Astrocyte of the hippocampus (primary cell): ENCODE measurements around the gene SAMHD1.
"Not testable (repeated sequence)": the region's sequence is repeated elsewhere in the genome, so short reads cannot be mapped to it uniquely, and the experiment has no call there.

ENCODE experiments used
- DNase-seq: peaks from one replicate; pipeline ENCODE4 v3.0.0; 2011; ENCODE audit warnings: low read depth, low spot score

SAMHD1 gene

GRCh38 chr20:36956016-36956415 lies 4.5 kb upstream of the SAMHD1 start:
- DNase-seq, result no peak

GRCh38 chr20:36951979-36952738 lies 651 bp upstream of the SAMHD1 start:
- DNase-seq, result no peak

- DNase-seq, result peak; percentile 47
Observed at GRCh38 chr20:36950414-36951197, 902 bp downstream of the SAMHD1 start.

- DNase-seq, result no peak
Observed at GRCh38 chr20:36941401-36941835, 10.1 kb downstream of the SAMHD1 start.

GRCh38 chr20:36937402-36937770 lies 14.1 kb downstream of the SAMHD1 start:
- DNase-seq, result no peak

- not testable (repeated sequence) for DNase-seq
Observed at GRCh38 chr20:36936761-36937401, 14.6 kb downstream of the SAMHD1 start.

- no peak for DNase-seq
Observed at GRCh38 chr20:36936341-36936740, 15.2 kb downstream of the SAMHD1 start.

GRCh38 chr20:36933571-36933970 lies 17.9 kb downstream of the SAMHD1 start:
- not testable (repeated sequence) for DNase-seq

GRCh38 chr20:36932476-36933426 lies 18.8 kb downstream of the SAMHD1 start:
- DNase-seq, result peak; percentile 13

- DNase-seq, result not testable (repeated sequence)
Observed at GRCh38 chr20:36932067-36932466, 19.4 kb downstream of the SAMHD1 start.

- DNase-seq, result no peak
Observed at GRCh38 chr20:36929691-36930090, 21.8 kb downstream of the SAMHD1 start.

GRCh38 chr20:36929290-36929689 lies 22.2 kb downstream of the SAMHD1 start:
- DNase-seq, result no peak

GRCh38 chr20:36927704-36928103 lies 23.8 kb downstream of the SAMHD1 start:
- DNase-seq, result no peak

- DNase-seq, result no peak
Observed at GRCh38 chr20:36926653-36927200, 24.8 kb downstream of the SAMHD1 start.

GRCh38 chr20:36925234-36925633 lies 26.3 kb downstream of the SAMHD1 start:
- no peak for DNase-seq

GRCh38 chr20:36924167-36925045 lies 27.1 kb downstream of the SAMHD1 start:
- DNase-seq, result no peak

- DNase-seq, result no peak
Observed at GRCh38 chr20:36920334-36920730, 31.2 kb downstream of the SAMHD1 start.

- DNase-seq, result peak; percentile 68
Observed at GRCh38 chr20:36919715-36920333, 31.7 kb downstream of the SAMHD1 start.

- DNase-seq, result no peak
Observed at GRCh38 chr20:36917943-36918342, 33.6 kb downstream of the SAMHD1 start.

GRCh38 chr20:36917240-36917639 lies 34.3 kb downstream of the SAMHD1 start:
- no peak for DNase-seq
